Left ventricle myocardium inferior (tissue), 1 donor: ENCODE results near the gene OVOL1. TPM values are rescaled to one million over a fixed set of nuclear protein-coding genes. Genes with fewer than 3 reads are reported as not detected.
A peak's percentile ranks its signal among the peaks of the same experiment; 100 is the strongest.

Experiments
- DNase-seq: peaks from one replicate; pipeline ENCODE4 v3.0.0-alpha.2; 2020
- H3K27ac ChIP-seq: fragments of 200-600 bp; replicated peaks from 2 replicates; pipeline ENCODE4 v1.8.0; 2021
- H3K27me3 ChIP-seq: fragments of 200-600 bp; 2 replicates; pipeline ENCODE4 v1.8.0; 2021; ENCODE audit warnings: low read depth
- H3K36me3 ChIP-seq: fragments of 200-600 bp; 2 replicates; pipeline ENCODE4 v1.8.0; 2021
- H3K4me1 ChIP-seq: fragments of 200-600 bp; 2 replicates; pipeline ENCODE4 v1.8.0; 2021
- H3K4me3 ChIP-seq: fragments of 200-600 bp; 2 replicates; pipeline ENCODE4 v1.8.0; 2021; ENCODE audit warnings: mild to moderate bottlenecking, moderate library complexity
- H3K9me3 ChIP-seq: fragments of 200-600 bp; replicated peaks from 2 replicates; pipeline ENCODE4 v1.8.0; 2021
- CTCF ChIP-seq: fragments of 200-600 bp; IDR thresholded peaks from 2 replicates; pipeline ENCODE4 v1.8.0; 2021; ENCODE audit warnings: antibody characterized with exemption, mild to moderate bottlenecking, borderline replicate concordance
- intact Hi-C: fragments of 100-400 bp; cut with micrococcal nuclease; formaldehyde crosslinking; loops from one replicate; pipeline ENCODE4 v1.11.0; 2022
- total RNA-seq: library from RNA; stranded (reverse); fragmentation: NEBNext Ultra II Directional; extraction: Animal tissue kit (Norgen Biotek cat#: 25700); gene quantifications from one replicate; pipeline ENCODE4 v1.2.1, GENCODE V29; 2021
- donor health status: DM: no; HTN: yes; CAD: no; lungs with severe emphysema.

The OVOL1 gene
- total RNA-seq, 1 donor from 2014 or later, result not detected

- H3K36me3 ChIP-seq, result no peaks in the 10 kb centered on the region
- no peak overlapping the region for H3K27ac ChIP-seq
- no peak for TF ChIP-seq CTCF
- H3K4me1 ChIP-seq, result peaks cover 29% of the 10 kb centered on the region
- H3K4me3 ChIP-seq, result peak overlapping the region; percentile 51
- DNase-seq, result no peak
- H3K9me3 ChIP-seq, result no peaks in the 10 kb centered on the region
- peaks cover 74% of the 10 kb centered on the region for H3K27me3 ChIP-seq
- intact Hi-C loops, result no loop called here
Observed at GRCh38 chr11:65786008-65786785, 666 bp upstream of the OVOL1 start.

- no peaks in the 10 kb centered on the region for H3K9me3 ChIP-seq
- H3K27me3 ChIP-seq, result peaks cover 91% of the 10 kb centered on the region
- no peak overlapping the region for H3K27ac ChIP-seq
- no peak for DNase-seq
- intact Hi-C loops, result no loop called here
- no peaks in the 10 kb centered on the region for H3K36me3 ChIP-seq
- peak overlapping the region; percentile 51 for H3K4me3 ChIP-seq
- peaks cover 24% of the 10 kb centered on the region for H3K4me1 ChIP-seq
- no peak for TF ChIP-seq CTCF
Observed at GRCh38 chr11:65787649-65788622, 1.1 kb downstream of the OVOL1 start.

GRCh38 chr11:65788821-65789220 lies 2.0 kb downstream of the OVOL1 start:
- intact Hi-C loops, result no loop called here
- H3K36me3 ChIP-seq, result no peaks in the 10 kb centered on the region
- H3K27me3 ChIP-seq, result peaks cover 98% of the 10 kb centered on the region
- no peaks in the 10 kb centered on the region for H3K9me3 ChIP-seq
- no peak for DNase-seq
- no peak overlapping the region for H3K27ac ChIP-seq
- TF ChIP-seq CTCF, result no peak
- H3K4me1 ChIP-seq, result peaks cover 24% of the 10 kb centered on the region
- H3K4me3 ChIP-seq, result no peak overlapping the region

GRCh38 chr11:65789230-65790103 lies 2.6 kb downstream of the OVOL1 start:
- Histone ChIP-seq H3K27me3 (peaks cover 98% of the 10 kb centered on the region), H3K36me3 (no peaks in the 10 kb centered on the region), H3K27ac (no peak overlapping the region), H3K4me1 (peaks cover 24% of the 10 kb centered on the region), H3K4me3 (no peak overlapping the region), H3K9me3 (no peaks in the 10 kb centered on the region)
- TF ChIP-seq CTCF, result no peak
- intact Hi-C loops, result no loop called here
- DNase-seq, result no peak
